NAMALWA (cell line): Measurements from ENCODE around the gene RNASEH2C.
"Not testable (repeated sequence)": the region's sequence is repeated elsewhere in the genome, so short reads cannot be mapped to it uniquely, and the experiment has no call there.

Experiments
- DNase-seq: peaks from one replicate; pipeline ENCODE4 v3.0.0-alpha.2; 2015; ENCODE audit warnings: low spot score

Gene RNASEH2C

GRCh38 chr11:65683480-65683879 is 37.1 kb downstream of the RNASEH2C start:
- DNase-seq, result not testable (repeated sequence)

GRCh38 chr11:65680192-65680743 is 40.3 kb downstream of the RNASEH2C start:
- DNase-seq, result no peak

DNA sequence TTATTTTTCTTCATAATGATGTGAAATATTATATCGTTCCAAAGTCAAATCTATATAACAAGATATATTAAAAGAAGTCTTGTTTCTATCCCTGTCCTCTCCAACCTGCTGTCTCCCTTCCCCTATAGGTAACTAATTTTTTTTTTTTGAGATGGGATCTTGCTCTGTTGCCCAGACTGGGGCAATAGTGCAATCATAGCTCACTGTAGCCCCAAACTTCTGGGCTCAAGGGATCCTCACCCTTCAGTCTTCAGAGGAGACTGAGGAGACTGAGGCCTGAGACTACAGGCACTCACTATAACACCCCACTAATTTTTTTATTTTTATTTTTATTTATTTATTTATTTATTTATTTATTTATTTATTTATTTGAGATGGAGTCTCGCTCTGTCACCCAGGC is 47.6 kb downstream of the RNASEH2C start:
- DNase-seq, result no peak

DNA sequence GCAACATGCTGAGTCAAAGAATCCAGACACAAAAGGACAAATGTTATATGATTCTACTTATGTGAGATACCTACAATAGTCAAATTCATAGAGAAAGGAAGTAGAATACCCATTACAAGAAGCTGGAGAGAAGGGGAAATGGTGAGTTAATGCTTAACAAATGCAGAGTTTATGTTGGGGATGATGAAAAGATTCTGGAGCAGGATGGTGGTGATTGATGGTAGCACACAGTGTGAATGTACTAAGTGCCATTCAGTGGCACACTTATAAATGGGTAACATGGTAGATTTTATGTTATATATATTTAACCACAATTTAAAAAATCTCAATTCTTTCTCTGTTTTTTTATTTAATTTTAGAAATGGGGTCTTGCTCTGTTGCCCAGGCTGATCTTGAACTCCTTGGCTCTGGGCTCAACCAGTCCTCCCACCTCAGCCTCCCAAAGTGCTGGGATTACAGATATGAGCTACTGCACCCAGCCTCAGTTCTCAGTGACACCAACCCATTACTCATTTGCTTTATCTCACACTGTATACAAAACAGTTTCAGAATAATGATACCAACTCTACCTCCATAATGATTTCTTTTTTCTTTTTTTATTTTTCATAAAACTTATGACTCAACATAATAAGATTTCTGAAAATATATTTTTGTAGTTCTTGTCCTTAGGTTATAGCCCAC is 48.3 kb downstream of the RNASEH2C start:
- no peak for DNase-seq
